Coronary artery (tissue), 2 donors: Measurements from ENCODE around the gene BRCA2.
A peak's percentile ranks its signal among the peaks of the same experiment; 100 is the strongest.

Experiments
- DNase-seq: peaks from one replicate; pipeline ENCODE4 v3.0.0-alpha.2; 2017; ENCODE audit warnings: low spot score
- H3K27ac ChIP-seq, 2 donors: fragments of 200-600 bp; sonication (generic); one replicate each; pipeline ENCODE4 v1.5.1; 2016 to 2019
- H3K4me3 ChIP-seq: fragments of 200-600 bp; sonication (generic); 2 replicates; pipeline ENCODE4 v1.5.1; 2016; ENCODE audit warnings: mild to moderate bottlenecking, moderate library complexity
- CTCF ChIP-seq: fragments of 200-600 bp; sonication (generic); IDR thresholded peaks from one replicate; pipeline ENCODE4 v1.5.1; 2019; ENCODE audit warnings: antibody characterized with exemption

BRCA2 gene

GRCh38 chr13:32277839-32278238 lies 37.5 kb upstream of the BRCA2 start:
- H3K4me3 ChIP-seq: no peak overlapping the region
- TF ChIP-seq CTCF: no peak
- DNase-seq: no peak
- no peak overlapping the region for H3K27ac ChIP-seq

GRCh38 chr13:32278426-32278825 lies 36.9 kb upstream of the BRCA2 start:
- TF ChIP-seq CTCF: no peak
- DNase-seq: no peak
- Histone ChIP-seq H3K27ac (no peak overlapping the region), H3K4me3 (no peak overlapping the region)

- no peak overlapping the region for H3K27ac ChIP-seq
- H3K4me3 ChIP-seq: no peak overlapping the region
- DNase-seq: no peak
- no peak for TF ChIP-seq CTCF
These were observed 34.2 kb upstream of the BRCA2 start for GRCh38 chr13:32281096-32281495.

GRCh38 chr13:32282096-32282711 lies 33.1 kb upstream of the BRCA2 start:
- TF ChIP-seq CTCF: no peak
- DNase-seq: no peak
- H3K27ac ChIP-seq: no peak overlapping the region
- H3K4me3 ChIP-seq: no peak overlapping the region

GRCh38 chr13:32284927-32285632 lies 30.2 kb upstream of the BRCA2 start:
- no peak for TF ChIP-seq CTCF
- Histone ChIP-seq H3K4me3 (no peak overlapping the region), H3K27ac (peak overlapping the region; percentile 25 to 48)
- no peak for DNase-seq

GRCh38 chr13:32285633-32285965 lies 29.7 kb upstream of the BRCA2 start:
- Histone ChIP-seq H3K27ac (peak overlapping the region; percentile 25 to 48), H3K4me3 (no peak overlapping the region)
- TF ChIP-seq CTCF: no peak
- no peak for DNase-seq

GRCh38 chr13:32297206-32297605 lies 18.1 kb upstream of the BRCA2 start:
- DNase-seq: no peak
- no peak for TF ChIP-seq CTCF
- Histone ChIP-seq H3K4me3 (no peak overlapping the region), H3K27ac (no peak overlapping the region)
